Measurements from ENCODE around the gene IL13.
A peak's percentile ranks its signal among the peaks of the same experiment; 100 is the strongest.
"Not testable (repeated sequence)": the region's sequence is repeated elsewhere in the genome, so short reads cannot be mapped to it uniquely, and the experiment has no call there.

Gene IL13

GRCh38 chr5:132681476-132681831, 23.5 kb downstream of the IL13 start:
- intact Hi-C loops (cut with DNase I), result no loop called here
- DNase-seq, result no peak

GRCh38 chr5:132681983-132682382, 24.0 kb downstream of the IL13 start:
- intact Hi-C loops (cut with DNase I), result no loop called here
- DNase-seq, result no peak

DNA sequence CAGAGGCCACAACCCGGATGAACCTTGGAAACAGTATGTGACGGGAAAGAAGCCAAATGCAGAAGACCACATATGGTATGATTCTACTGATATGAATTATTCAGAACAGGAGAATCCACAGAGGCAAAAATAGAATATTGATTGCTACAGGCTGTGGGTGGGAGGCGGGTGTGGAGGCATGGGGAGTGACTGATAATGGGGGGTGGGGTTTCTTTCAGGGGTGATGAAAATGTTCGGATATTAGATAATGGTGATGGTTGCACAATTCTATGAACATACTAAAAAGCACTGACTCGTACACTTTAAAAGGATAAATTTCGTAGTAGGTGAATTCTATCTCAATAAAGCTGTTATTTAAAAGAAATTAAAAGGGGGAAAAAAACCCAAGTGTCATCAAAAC, 26.5 kb downstream of the IL13 start:
- intact Hi-C loops (cut with DNase I), result no loop called here
- DNase-seq, result peak in 35 of 42 donors; percentile 15 to 84 (median 50)

DNA sequence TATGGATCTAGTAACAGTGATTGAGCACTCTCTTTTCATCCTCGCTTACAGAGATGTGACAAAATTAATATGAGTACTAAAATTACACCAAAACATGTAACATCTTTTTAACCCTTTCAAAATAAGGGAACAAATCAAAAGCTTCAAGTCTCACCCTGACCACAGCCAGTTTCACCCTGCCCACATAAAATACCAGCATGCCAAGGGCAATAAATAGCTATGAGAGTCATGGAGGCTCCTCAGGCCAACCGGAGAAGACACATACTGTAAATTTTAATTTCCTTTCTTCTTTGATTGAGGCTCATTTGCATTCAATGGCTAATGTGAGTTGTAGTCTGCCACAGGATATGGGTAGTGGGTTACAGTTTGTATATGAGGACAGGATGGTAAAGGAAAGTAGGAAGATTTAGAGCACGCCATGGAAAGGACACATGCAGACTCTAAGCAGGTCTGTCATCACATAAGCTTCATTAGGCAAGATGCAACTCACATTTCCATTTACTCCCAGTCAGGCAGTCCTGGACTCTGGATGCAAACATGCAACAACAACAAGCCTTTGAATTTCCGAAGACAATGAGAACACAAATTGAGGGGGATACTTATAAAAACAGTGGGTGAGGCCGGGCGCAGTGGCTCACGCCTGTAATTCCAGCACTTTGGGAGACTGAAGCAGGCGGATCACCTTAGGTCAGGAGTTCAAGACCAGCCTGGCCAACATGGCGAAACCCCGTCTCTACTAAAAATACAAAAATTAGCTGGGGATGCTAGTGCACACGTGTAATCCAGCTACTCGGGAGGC, 27.1 kb downstream of the IL13 start:
- intact Hi-C loops (cut with DNase I), result no loop called here
- no peak for DNase-seq

- intact Hi-C loops (cut with DNase I), result no loop called here
- DNase-seq, result no peak
These were observed 28.2 kb downstream of the IL13 start for GRCh38 chr5:132686193-132686592.

DNA sequence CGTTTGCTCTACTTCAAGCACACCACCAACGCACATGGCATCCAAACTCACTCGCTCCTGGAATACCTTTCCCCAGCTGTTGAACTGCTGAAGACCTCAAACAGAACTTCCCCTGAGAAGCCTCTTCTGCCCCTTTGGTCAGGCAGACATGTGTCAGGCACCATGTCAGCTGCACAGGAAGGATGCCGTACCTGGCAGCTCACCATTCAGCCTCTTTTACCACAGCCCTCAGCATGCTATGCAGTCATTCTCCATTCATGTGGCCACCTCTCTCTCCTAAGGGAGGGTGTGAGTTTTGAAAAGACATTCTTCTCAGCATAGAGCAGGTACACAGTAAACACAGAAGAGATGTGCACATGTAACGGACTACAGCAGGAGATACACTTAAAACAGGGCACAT, 30.0 kb downstream of the IL13 start:
- DNase-seq, result peak in 4 of 42 donors; percentile 17 to 36 (median 26)
- intact Hi-C loops (cut with DNase I), result no loop called here

DNA sequence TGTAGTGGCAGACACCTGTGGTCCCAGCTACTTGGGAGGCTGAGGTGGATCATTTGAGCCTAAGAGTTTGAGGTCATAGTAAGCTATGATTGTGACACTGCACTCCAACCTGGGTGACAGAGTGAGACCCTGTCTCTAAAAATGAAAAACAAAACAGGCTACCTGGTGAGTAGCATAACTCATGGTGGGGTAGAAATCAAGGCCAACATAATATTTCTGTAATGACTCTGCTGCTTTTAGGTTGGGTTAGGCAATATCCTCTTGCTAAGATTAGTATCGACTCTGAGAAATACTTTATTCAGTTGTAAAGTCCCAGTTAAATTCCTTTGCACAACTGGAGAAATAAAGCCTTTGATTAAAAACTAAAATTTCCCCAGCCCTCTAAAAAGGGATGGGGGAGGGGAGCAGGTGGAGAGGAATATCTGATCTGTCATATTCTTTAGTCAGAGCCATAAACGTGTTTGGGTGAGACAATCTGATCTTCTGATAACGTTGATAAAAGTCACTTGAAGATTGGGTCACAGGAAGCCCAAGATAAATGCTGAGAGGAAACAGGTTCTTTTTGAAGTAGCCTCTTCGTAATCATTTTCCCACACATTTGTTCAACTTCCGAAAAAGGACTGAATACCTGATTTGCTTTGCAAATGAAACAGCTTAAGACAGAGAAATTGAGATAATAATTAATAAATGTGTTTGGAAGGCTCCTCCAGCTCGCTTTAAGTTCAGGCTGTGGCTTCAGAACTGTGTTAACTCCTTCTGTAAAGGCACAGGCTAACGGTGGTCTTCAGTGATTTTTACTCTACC, 30.8 kb downstream of the IL13 start:
- intact Hi-C loops (cut with DNase I), result no loop called here
- no peak for DNase-seq

DNA sequence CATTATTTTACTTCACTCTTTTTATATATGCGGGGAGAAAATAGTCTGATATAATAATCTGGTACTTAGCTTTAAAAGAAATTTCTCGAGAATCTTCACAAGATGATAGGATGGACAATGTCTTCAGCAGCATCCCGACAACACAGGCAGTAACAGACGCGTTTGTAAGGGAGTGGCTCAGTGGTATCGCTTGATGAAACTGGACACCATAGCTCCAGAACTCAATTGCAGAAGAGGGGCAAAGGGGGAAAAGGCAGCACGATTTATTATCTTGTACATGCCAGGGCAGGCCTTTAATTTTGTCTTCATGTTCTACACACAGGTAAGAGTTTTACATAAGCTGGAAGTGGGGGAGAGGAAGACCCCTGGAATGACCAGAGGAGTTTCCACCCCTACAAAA, 31.5 kb downstream of the IL13 start:
- no peak for DNase-seq
- intact Hi-C loops (cut with DNase I), result no loop called here

GRCh38 chr5:132690156-132690555, 32.2 kb downstream of the IL13 start:
- no peak for DNase-seq
- intact Hi-C loops (cut with DNase I), result no loop called here

DNA sequence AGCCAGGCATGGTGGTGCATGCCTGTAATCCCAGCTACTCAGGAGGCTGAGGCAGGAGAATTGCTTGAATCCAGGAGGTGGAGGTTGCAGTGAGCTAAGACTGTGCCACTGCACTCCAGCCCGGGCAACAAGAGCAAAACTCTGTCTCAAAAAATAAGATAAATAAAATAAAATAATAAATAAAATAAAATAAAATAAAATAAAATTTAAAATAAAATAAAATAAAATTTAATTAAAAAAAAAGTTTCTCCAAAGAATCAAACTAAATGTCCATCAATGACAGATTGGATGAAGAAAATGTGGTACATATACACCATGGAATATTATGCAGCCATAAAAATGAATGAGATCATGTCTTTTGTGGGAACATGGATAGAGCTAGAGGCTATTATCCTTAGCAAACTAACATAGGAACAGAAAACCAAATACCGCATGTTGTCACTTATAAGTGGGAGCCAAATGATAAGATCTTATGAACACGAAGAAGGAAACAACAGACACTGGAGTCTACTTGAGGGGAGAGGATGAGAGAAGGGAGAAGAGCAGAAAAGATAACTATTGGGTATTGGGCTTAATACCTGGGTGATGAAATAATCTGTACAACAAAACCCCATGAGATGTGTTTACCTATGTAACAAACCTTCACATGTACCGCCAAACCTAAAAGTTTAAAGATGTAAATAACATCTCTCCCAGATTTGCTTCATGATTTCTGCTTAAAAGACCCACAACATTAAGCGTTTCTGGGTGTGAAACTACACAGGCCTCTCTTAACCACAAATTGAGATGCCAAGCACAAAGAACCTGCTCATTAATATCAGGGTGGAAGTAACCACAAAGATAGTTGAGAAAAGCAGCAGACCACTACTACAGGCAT, 34.0 kb downstream of the IL13 start:
- intact Hi-C loops (cut with DNase I); DNase-seq: not testable (repeated sequence)

GRCh38 chr5:132692632-132692967, 34.6 kb downstream of the IL13 start:
- no peak for DNase-seq
- intact Hi-C loops (cut with DNase I), result no loop called here

- intact Hi-C loops (cut with DNase I), result no loop called here
- DNase-seq, result no peak
These were observed 38.0 kb downstream of the IL13 start for GRCh38 chr5:132695956-132696355.

- intact Hi-C loops (cut with DNase I), result no loop called here
- DNase-seq, result no peak
These were observed 46.9 kb downstream of the IL13 start for GRCh38 chr5:132704875-132705274.

DNA sequence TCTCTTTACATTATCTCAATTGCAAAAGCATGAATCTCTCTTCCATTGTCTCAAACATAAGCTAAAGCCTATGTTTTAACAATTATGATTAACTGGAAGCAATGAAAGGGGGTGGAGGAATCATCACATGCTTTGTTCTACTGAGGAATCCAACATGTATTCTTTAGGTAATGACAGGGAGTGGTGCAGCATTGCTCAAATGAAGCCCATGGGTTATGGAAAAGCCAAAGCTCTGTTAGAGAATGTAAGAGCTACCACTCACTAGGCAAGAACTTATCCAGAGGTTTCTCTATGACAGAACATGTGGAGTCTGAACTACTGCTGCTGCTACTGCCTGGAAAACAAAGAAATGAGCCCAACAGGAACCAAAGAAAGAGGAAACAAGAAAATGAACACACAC, 50.7 kb downstream of the IL13 start:
- DNase-seq, result no peak
- intact Hi-C loops (cut with DNase I), result no loop called here
